ENCODE measurements around the gene BABAM1.
A peak's percentile ranks its signal among the peaks of the same experiment; 100 is the strongest.

Gene BABAM1

DNA sequence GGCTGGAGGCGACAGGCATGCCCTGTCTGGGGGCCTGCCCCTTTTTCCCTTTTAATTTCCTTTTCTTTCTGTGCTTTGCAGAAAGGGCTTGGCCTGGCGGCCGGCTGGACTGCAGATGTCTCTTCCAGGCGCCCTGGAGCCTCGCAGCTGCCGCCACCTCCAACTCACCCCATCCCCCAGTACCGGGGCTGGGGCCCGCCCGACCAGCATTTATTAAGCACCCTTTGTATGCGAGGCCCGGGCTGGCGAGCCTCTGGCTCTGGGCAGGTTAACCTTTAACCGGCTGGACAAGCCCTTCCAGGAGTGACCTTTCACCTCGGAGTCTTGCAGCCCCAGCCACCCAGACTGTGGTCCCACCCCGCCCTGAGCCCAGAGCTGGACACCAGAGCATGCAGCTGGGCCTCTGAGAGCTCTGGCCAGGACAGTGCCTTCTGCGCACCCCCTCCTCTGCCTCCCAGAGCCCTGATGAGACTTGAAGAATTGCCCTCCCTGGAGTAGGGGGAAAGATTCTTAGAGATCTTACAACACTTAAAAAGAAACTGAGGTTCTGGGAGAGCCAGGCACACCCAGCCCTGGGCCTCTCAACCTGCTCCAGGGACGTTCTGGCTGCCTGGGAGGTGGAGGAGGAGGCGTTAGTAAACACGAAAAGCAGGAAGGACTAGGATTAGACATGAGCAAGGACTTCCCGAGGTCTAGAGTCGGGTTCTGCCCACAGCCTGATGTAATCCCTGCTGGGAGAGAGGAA is 20.4 kb upstream of the BABAM1 start:
- TF ChIP-seq, protein P1, sequence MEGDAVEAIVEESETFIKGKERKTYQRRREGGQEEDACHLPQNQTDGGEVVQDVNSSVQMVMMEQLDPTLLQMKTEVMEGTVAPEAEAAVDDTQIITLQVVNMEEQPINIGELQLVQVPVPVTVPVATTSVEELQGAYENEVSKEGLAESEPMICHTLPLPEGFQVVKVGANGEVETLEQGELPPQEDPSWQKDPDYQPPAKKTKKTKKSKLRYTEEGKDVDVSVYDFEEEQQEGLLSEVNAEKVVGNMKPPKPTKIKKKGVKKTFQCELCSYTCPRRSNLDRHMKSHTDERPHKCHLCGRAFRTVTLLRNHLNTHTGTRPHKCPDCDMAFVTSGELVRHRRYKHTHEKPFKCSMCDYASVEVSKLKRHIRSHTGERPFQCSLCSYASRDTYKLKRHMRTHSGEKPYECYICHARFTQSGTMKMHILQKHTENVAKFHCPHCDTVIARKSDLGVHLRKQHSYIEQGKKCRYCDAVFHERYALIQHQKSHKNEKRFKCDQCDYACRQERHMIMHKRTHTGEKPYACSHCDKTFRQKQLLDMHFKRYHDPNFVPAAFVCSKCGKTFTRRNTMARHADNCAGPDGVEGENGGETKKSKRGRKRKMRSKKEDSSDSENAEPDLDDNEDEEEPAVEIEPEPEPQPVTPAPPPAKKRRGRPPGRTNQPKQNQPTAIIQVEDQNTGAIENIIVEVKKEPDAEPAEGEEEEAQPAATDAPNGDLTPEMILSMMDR (IDR thresholded peaks at IDR 0.05): no peak
- Mint-ChIP-seq H3K9me3 (no peaks in the 10 kb centered on the region), H3K36me3 (ENCODE audit: low read depth) (no peaks in the 10 kb centered on the region), H3K4me3 (peak overlapping the region; percentile 80), H3K27ac (peak overlapping the region; percentile 99), H3K27me3 (ENCODE audit: low read depth, poor library complexity) (no peaks in the 10 kb centered on the region), H3K4me1 (peaks cover 57% of the 10 kb centered on the region)
- peak; percentile 49 for DNase-seq

DNA sequence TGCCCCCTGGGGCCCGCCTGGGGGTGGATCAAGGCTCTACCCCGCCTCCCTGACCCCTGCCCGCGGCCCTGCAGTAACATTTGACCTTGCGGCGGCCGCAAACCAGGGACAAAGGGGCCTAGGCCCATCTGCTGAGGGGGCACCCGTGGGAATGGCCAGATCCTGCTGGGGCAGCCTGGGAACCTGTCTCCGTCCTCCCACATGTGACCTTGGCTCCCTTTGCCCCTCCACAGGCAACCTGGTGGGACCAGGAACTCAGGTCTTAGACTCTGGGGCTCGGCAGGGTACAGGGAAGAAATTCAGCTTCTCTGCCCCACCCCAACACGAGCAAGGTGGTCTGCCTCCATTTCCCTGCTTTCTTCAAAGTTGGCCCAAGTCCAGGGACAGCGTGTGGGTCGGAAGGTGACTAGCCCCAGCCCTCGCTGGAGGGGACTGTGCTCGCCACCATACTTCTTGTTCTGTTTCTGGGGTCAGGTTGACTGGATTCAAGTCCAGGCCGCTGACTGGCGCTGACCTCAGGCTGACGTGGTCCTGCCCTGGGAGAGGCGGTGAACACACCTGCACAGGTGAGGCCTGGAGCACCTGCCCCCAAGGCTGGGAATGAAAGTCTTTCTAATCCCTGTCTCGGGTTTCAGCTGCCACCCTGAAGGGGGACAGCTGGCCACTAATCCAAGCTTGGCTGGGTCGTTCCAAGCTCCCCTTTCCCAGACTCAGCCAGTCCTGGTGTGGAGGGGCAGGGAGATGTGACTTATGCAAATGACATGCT is 19.0 kb upstream of the BABAM1 start:
- Mint-ChIP-seq H3K9me3 (no peaks in the 10 kb centered on the region), H3K36me3 (ENCODE audit: low read depth) (no peaks in the 10 kb centered on the region), H3K27ac (peak overlapping the region; percentile 98), H3K4me3 (peak overlapping the region; percentile 57), H3K27me3 (ENCODE audit: low read depth, poor library complexity) (no peaks in the 10 kb centered on the region), H3K4me1 (peaks cover 44% of the 10 kb centered on the region)
- peak; percentile 76 for DNase-seq
- TF ChIP-seq, protein P1 (IDR thresholded peaks at IDR 0.05): no peak

DNA sequence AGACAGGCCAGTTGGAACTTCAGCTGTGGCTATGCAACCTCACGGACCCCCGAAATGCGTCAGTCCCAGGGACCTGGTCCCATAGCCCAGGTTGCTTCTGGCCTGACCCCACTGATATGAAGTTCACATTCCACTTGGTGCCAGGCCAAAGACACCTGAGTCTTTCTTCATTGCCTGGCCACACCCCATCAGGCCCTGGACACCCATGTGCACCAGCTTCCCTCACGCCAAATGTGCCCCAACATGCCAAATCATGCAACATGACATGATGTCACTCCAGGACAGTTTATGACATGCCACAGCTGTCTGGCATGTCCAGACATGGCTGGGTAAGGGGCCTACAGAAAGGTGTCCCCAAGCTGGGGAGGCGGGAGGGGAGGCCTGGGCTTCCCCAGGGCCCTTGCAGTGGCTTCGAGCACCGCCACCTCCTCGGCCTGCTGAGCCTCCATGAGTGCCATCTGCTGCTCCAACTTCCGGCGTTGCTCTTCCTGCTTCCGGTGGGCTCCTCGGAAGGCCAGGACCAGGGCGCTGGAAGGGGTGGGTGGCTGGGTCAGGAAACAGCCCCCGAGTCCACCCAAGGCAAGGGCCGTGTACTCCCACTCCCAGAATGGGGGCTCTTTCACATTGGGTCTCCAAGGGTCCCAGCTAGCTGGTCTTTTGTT is 17.2 kb upstream of the BABAM1 start:
- TF ChIP-seq, protein P1 (IDR thresholded peaks at IDR 0.05): no peak
- H3K4me1 Mint-ChIP-seq: peaks cover 41% of the 10 kb centered on the region
- H3K36me3 Mint-ChIP-seq (ENCODE audit: low read depth): no peaks in the 10 kb centered on the region
- peak overlapping the region; percentile 94 for H3K27ac Mint-ChIP-seq
- no peak overlapping the region for H3K4me3 Mint-ChIP-seq
- H3K27me3 Mint-ChIP-seq (ENCODE audit: low read depth, poor library complexity): no peaks in the 10 kb centered on the region
- DNase-seq: no peak
- H3K9me3 Mint-ChIP-seq: no peaks in the 10 kb centered on the region

DNA sequence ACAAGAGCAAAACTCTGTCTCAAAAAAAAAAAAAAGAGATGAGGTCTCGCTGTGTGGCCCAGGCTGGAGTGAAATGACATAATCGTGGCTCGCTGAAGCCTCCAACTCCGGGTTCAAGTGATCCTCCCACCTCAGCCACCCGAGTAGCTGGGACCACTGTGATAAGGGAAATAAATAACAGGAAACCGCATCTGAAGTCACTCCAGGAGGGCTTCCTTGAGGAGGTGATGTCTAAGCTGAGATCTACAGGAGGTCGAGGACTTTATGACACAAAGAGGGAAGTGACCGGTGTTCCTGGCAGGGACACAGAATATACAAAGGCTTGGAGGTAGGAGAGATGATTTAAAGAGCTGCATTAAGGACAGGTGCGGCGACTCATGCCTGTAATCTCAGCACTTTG is 12.6 kb upstream of the BABAM1 start:
- H3K36me3 Mint-ChIP-seq (ENCODE audit: low read depth): no peaks in the 10 kb centered on the region
- DNase-seq: no peak
- H3K9me3 Mint-ChIP-seq: no peaks in the 10 kb centered on the region
- H3K4me1 Mint-ChIP-seq: peaks cover 9% of the 10 kb centered on the region
- H3K27ac Mint-ChIP-seq: no peak overlapping the region
- no peaks in the 10 kb centered on the region for H3K27me3 Mint-ChIP-seq (ENCODE audit: low read depth, poor library complexity)
- no peak overlapping the region for H3K4me3 Mint-ChIP-seq
- TF ChIP-seq, protein P1 (IDR thresholded peaks at IDR 0.05): no peak

DNA sequence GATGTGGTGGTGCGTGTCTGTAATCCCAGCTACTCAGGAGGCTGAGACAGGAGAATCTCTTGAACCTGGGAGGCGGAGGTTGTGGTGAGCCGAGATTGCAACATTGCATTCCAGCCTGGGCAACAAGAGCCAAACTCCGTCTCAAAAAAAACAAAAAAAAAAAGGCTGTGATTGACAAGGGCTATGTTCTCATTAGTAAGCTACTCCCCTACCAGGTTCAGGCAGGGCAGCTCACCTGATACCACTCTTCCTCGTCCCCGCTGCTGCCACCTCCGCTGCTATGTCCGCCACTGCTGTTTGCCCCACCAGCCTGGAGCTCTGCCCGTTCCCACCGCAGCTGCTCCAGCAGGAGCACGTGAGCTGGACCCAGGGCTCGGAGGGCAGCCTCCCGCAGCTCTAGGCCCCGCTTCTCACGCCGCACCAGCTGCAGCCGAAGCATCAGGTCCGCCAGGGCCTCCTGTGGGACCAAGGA is 12.1 kb upstream of the BABAM1 start:
- Mint-ChIP-seq H3K9me3 (no peaks in the 10 kb centered on the region), H3K4me3 (no peak overlapping the region), H3K4me1 (peaks cover 5% of the 10 kb centered on the region), H3K36me3 (ENCODE audit: low read depth) (no peaks in the 10 kb centered on the region), H3K27me3 (ENCODE audit: low read depth, poor library complexity) (no peaks in the 10 kb centered on the region), H3K27ac (no peak overlapping the region)
- TF ChIP-seq, protein P1 (IDR thresholded peaks at IDR 0.05): no peak
- DNase-seq: no peak

All from nephron progenitor cell (in vitro differentiated cells).